Effector CD8-positive, alpha-beta T cell (primary cell): ENCODE measurements around the gene PLTP.
"Not testable (repeated sequence)": the region's sequence is repeated elsewhere in the genome, so short reads cannot be mapped to it uniquely, and the experiment has no call there.

ENCODE experiments used
- DNase-seq: peaks from one replicate; lab custom pipeline; 2025; lab: John Stamatoyannopoulos, UW

The PLTP gene

GRCh38 chr20:45920462-45921336, 8.7 kb upstream of the PLTP start:
- no peak for DNase-seq

GRCh38 chr20:45919542-45920399, 7.8 kb upstream of the PLTP start:
- no peak for DNase-seq

- no peak for DNase-seq
Observed at GRCh38 chr20:45918779-45919537, 7.0 kb upstream of the PLTP start.

GRCh38 chr20:45918182-45918737, 6.3 kb upstream of the PLTP start:
- no peak for DNase-seq

- no peak for DNase-seq
Observed at GRCh38 chr20:45917790-45918141, 5.8 kb upstream of the PLTP start.

- no peak for DNase-seq
Observed at GRCh38 chr20:45913116-45913515, 1.2 kb upstream of the PLTP start.

- no peak for DNase-seq
Observed at GRCh38 chr20:45912344-45912682, 358 bp upstream of the PLTP start.

- peak; percentile 85 for DNase-seq
Observed at GRCh38 chr20:45910670-45911485, 1.1 kb downstream of the PLTP start.

- DNase-seq: no peak
Observed at GRCh38 chr20:45909817-45910669, 1.9 kb downstream of the PLTP start.

GRCh38 chr20:45909336-45909808, 2.6 kb downstream of the PLTP start:
- DNase-seq: no peak

GRCh38 chr20:45908084-45908483, 3.9 kb downstream of the PLTP start:
- DNase-seq: no peak

GRCh38 chr20:45907219-45907948, 4.6 kb downstream of the PLTP start:
- DNase-seq: no peak

- DNase-seq: no peak
Observed at GRCh38 chr20:45905505-45906079, 6.4 kb downstream of the PLTP start.

- no peak for DNase-seq
Observed at GRCh38 chr20:45904583-45905504, 7.1 kb downstream of the PLTP start.

GRCh38 chr20:45902199-45902701, 9.7 kb downstream of the PLTP start:
- DNase-seq: no peak

- not testable (repeated sequence) for DNase-seq
Observed at GRCh38 chr20:45901332-45901731, 10.6 kb downstream of the PLTP start.

- DNase-seq: no peak
Observed at GRCh38 chr20:45899046-45899835, 12.7 kb downstream of the PLTP start.
